Suprapubic skin (tissue), 4 donors: Measurements from ENCODE around the gene PAFAH2. TPM values are rescaled to one million over a fixed set of nuclear protein-coding genes. Genes with fewer than 3 reads are reported as not detected.

Experiments used
- DNase-seq, 2 donors: peaks; one replicate each; pipeline ENCODE4 v3.0.0-alpha.2; 2019; ENCODE audit warnings: low spot score in 2 of 2
- H3K27ac ChIP-seq: fragments of 200-600 bp; sonication (generic); one replicate; pipeline ENCODE4 v1.5.1; 2019
- H3K27me3 ChIP-seq: fragments of 200-600 bp; sonication (generic); one replicate; pipeline ENCODE4 v1.5.1; 2019
- H3K36me3 ChIP-seq: fragments of 200-600 bp; sonication (generic); one replicate; pipeline ENCODE4 v1.5.1; 2019
- H3K4me1 ChIP-seq: fragments of 200-600 bp; sonication (generic); one replicate; pipeline ENCODE4 v1.5.1; 2019
- H3K4me3 ChIP-seq: fragments of 200-600 bp; sonication (generic); one replicate; pipeline ENCODE4 v1.5.1; 2019; ENCODE audit warnings: mild to moderate bottlenecking
- H3K9me3 ChIP-seq: fragments of 200-600 bp; sonication (generic); one replicate; pipeline ENCODE4 v1.5.1; 2019
- CTCF ChIP-seq, 2 donors: fragments of 200-600 bp in 1 of 2; fragments of 450-650 bp in 1 of 2; sonication (generic) in 1 of 2; IDR thresholded peaks; one replicate each; pipeline ENCODE4 v1.5.1; 2016 to 2019; ENCODE audit warnings: antibody characterized with exemption in 2 of 2, mild to moderate bottlenecking in 1 of 2, moderate library complexity in 1 of 2
- EP300 ChIP-seq: sonication (generic); formaldehyde crosslinking; IDR thresholded peaks from one replicate; pipeline ENCODE4 v1.6.1; 2017; ENCODE audit warnings: antibody characterized with exemption
- POLR2A ChIP-seq, 2 donors: fragments of 450-650 bp; IDR thresholded peaks; one replicate each; pipeline ENCODE4 v1.6.1; 2017; ENCODE audit warnings: antibody characterized with exemption in 2 of 2, mild to moderate bottlenecking in 2 of 2, moderate library complexity in 2 of 2
- POLR2AphosphoS5 ChIP-seq, 3 donors: sonication (generic); formaldehyde crosslinking; IDR thresholded peaks; one replicate each; pipeline ENCODE4 v1.6.1; 2017; ENCODE audit warnings: antibody characterized with exemption in 3 of 3
- WGBS: methylation state at CpG from one replicate; pipeline ENCODE4 v1.1.5; 2018; 5-methylcytosine and 5-hydroxymethylcytosine counted together
- total RNA-seq, 4 donors: library from RNA; depleted of rRNA; stranded (reverse); fragments of >200 nt; gene quantifications; one replicate each; pipeline ENCODE4 v1.1.0, GENCODE V29; 2016

PAFAH2 gene
- total RNA-seq, 4 donors from 2014 or later, result 16.6 to 31.3 (median 20.0) TPM

DNA sequence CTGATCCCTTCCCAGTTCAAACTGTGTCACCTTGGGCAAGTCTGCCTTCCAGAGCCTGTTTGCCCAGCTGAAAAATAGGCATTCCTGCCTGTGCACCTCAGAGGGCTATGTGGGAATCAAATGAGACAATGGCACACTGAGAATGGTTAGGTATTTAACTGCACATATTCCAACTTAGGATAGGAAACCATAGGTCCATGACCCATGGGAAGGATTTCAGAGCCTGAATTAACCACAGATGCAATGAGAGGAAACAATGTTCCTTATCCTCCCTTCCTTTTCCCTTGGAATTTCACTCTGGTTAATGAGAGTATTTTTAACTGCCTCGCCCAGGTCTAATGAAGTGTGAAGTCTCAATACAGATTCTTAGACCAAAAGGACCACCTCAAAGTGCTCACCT, 12.7 kb downstream of the PAFAH2 start:
- Histone ChIP-seq H3K4me3 (no peak overlapping the region), H3K27me3 (no peaks in the 10 kb centered on the region), H3K27ac (no peak overlapping the region), H3K4me1 (no peaks in the 10 kb centered on the region), H3K36me3 (peaks cover 59% of the 10 kb centered on the region), H3K9me3 (no peaks in the 10 kb centered on the region)
- TF ChIP-seq EP300, result no peak
- no peak for TF ChIP-seq POLR2A (IDR thresholded peaks at IDR 0.05)
- no peak for TF ChIP-seq CTCF (IDR thresholded peaks at IDR 0.05)
- TF ChIP-seq POLR2AphosphoS5 (IDR thresholded peaks at IDR 0.05), result no peak
- no peak for DNase-seq
- whole genome bisulfite sequencing, result 89% methylated on average over 1 of the region's 1 CpG

DNA sequence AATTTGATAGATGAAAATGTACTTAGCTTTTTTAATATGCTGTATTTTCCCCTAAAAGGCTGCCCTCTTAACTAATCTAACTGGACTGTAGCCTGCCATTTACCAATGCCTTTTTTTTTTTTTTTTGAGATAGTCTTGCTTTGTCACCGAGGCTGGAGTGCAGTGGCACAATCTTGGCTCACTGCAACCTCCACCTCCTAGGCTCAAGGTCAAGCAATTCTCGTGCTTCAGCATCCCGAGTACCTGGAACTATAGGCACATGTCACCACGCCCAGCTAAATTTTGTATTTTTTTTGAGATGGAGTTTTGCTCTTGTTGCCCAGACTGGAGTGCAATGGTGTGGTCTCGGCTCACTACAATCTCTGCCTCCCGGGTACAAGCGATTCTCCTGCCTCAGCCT, 18.7 kb downstream of the PAFAH2 start:
- Histone ChIP-seq H3K9me3 (no peaks in the 10 kb centered on the region), H3K27ac (no peak overlapping the region), H3K27me3 (no peaks in the 10 kb centered on the region), H3K36me3 (peaks cover 77% of the 10 kb centered on the region), H3K4me3 (no peak overlapping the region), H3K4me1 (no peaks in the 10 kb centered on the region)
- TF ChIP-seq POLR2A (IDR thresholded peaks at IDR 0.05) (no peak), EP300 (no peak), POLR2AphosphoS5 (IDR thresholded peaks at IDR 0.05) (no peak), CTCF (IDR thresholded peaks at IDR 0.05) (no peak)
- no peak for DNase-seq
- WGBS, result 81% methylated on average over 7 of the region's 7 CpGs

DNA sequence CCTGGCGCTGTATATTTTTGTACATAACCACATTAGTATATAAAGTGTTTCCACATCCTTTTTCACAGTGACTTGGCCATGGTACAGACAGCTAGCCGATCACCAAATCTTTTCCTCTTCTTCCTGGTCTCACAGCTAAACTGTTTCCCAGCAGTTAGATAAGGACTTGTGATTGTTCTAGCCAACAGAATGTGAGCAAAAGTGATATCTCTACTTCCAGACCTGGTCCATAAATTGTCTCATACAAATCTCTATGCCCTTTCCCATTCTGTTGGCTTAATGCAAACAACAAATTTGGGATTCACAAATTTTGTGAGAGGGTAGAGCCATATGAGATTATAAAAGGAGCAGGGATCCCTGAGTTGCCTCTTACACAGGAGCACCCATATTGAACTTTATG, 19.5 kb downstream of the PAFAH2 start:
- 90% methylated on average over 2 of the region's 2 CpGs for WGBS
- no peak overlapping the region for H3K27ac ChIP-seq
- H3K4me1 ChIP-seq, result no peaks in the 10 kb centered on the region
- no peak for DNase-seq
- no peak overlapping the region for H3K4me3 ChIP-seq
- no peaks in the 10 kb centered on the region for H3K27me3 ChIP-seq
- H3K36me3 ChIP-seq, result peaks cover 77% of the 10 kb centered on the region
- no peaks in the 10 kb centered on the region for H3K9me3 ChIP-seq
- no peak for TF ChIP-seq POLR2A (IDR thresholded peaks at IDR 0.05)
- TF ChIP-seq CTCF (IDR thresholded peaks at IDR 0.05), result no peak
- no peak for TF ChIP-seq EP300
- no peak for TF ChIP-seq POLR2AphosphoS5 (IDR thresholded peaks at IDR 0.05)

GRCh38 chr1:25977801-25978200, 20.1 kb downstream of the PAFAH2 start:
- Histone ChIP-seq H3K27me3 (no peaks in the 10 kb centered on the region), H3K27ac (no peak overlapping the region), H3K9me3 (no peaks in the 10 kb centered on the region), H3K4me1 (no peaks in the 10 kb centered on the region), H3K4me3 (no peak overlapping the region), H3K36me3 (peaks cover 77% of the 10 kb centered on the region)
- no peak for DNase-seq
- TF ChIP-seq POLR2A (IDR thresholded peaks at IDR 0.05) (no peak), POLR2AphosphoS5 (IDR thresholded peaks at IDR 0.05) (no peak), EP300 (no peak), CTCF (IDR thresholded peaks at IDR 0.05) (no peak)
- 90% methylated on average over 5 of the region's 5 CpGs for WGBS

GRCh38 chr1:25973610-25974321, 24.1 kb downstream of the PAFAH2 start:
- no peak for TF ChIP-seq CTCF (IDR thresholded peaks at IDR 0.05)
- TF ChIP-seq EP300, result no peak
- no peak for TF ChIP-seq POLR2A (IDR thresholded peaks at IDR 0.05)
- TF ChIP-seq POLR2AphosphoS5 (IDR thresholded peaks at IDR 0.05), result no peak
- DNase-seq, result no peak
- Histone ChIP-seq H3K4me3 (no peak overlapping the region), H3K36me3 (peaks cover 79% of the 10 kb centered on the region), H3K27me3 (no peaks in the 10 kb centered on the region), H3K27ac (no peak overlapping the region), H3K4me1 (no peaks in the 10 kb centered on the region), H3K9me3 (no peaks in the 10 kb centered on the region)
- WGBS, result 88% methylated on average over 6 of the region's 6 CpGs
